Measurements from ENCODE around the gene TRIM38.

Gene TRIM38

DNA sequence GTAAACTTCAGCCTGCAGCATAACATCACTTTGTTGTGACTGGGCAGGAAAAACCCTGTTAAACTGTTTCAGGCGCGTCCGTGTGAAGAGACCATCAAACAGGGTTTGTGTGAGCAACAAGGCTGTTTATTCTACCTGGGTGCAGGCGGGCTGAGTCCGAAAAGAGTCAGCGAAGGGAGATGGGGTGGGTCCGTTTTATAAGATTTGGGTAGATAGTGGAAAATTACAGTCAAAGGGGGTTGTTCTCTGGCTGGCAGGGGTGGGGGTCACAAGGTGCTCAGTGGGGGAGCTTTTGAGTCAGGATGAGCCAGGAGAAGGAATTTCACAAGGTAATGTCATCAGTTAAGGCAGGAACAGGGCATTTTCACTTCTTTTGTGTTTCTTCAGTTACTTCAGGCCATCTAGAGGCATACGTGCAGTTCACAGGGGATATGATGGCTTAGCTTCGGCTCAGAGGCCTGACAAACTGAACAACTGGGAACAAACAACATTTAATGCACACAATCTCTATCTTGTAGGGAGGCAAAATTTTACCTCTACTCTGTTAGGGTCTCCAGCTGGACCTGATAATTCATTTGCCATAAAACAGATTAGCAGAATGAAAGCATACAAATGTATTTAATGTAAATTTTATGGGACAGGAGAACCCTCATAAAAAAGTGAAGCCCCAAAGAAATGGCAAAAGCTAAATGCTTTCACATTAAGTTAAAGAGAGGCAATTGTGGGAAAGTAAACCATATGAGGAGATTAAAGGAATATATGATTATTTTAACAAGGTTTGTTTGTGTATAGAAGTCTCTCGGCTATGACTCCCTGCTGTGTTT, 66.4 kb downstream of the TRIM38 start:
- no peak for DNase-seq

DNA sequence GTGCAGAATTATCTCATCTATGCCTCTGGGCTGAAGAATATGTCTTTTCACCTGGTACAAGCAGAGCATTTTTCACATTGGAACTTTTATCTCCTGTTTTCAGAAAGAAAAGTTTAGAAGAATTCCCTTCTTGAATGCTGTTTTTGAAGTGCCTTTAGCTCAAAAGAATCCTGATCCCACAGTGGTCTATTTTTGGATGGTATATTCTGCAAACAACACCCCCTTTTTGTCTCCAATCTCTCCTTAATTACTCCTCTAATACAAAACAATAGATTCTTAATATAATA, 66.9 kb downstream of the TRIM38 start:
- no peak for DNase-seq

DNA sequence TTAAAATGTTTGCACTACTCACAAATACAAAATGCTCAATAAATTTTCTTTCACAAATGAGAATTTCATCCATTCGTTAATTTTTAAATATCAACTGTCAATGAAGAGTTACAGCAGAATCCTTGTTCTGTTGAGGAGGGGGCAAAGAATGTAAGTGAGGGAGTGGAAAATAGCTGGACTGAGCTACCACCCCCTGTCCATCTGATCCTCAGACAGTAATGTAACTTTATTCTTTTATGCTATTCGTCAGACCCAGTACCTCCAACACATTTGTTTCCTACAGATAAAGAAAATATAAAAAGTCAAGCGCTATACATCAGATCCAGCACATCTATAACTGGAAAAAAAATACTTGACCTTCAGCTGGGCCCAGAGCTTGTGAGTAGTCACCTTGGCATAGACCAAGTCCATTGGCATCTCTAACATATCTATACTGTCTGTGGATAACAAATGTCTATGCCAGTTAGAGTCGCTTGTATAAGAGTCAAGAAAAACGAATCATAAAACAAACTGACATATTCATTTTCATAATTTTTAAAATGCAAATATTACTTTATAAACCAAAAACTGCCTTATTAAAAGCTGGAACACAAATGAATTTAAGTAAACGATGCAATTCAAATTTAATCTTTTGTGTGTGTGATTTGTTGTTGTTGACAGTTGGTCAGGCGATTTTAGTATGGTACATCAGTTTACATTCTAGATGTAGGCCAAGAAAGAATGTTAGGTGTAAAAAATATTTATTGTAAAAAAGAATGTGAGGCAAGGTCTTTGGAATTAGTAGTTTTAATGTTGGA, 67.5 kb downstream of the TRIM38 start:
- DNase-seq = no peak

DNA sequence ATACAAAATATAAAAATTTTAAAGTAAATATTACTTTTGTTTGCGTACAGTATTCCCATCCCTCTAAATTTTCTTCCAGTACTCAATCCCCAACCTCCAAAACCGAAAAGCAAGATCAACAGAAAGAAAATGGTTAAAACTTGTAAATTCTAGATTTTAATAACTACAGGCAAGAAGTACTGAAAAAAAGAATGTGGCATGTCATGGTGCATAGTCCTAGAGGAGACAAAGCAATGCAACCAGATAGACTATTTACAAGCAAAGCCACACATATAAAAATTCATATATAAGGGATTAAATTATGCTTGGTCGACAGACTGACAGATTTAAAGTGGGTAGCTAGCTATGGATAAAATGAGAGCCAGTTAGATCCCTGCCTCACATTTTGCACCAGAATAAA, 68.1 kb downstream of the TRIM38 start:
- no peak for DNase-seq

DNA sequence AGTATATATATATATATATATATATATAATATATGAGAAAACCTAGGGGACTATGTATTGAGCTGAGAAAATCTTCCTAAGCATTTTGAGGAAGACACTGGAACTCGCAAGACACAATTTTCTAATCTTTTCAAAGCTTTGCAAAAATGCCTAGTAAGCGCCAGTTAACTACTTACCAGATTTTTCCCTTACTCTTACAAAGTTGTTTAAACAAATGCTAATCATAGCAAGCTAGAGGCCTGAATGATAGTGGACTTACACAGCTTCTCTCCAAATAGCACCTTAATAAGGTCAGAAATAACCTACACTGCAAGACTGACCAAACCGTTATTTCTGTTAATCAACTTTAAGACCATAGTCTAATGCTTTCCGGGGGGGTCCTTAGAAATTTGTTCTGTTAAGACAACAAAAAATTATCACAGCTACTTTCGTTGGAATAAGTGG, 68.6 kb downstream of the TRIM38 start:
- DNase-seq = no peak

DNA sequence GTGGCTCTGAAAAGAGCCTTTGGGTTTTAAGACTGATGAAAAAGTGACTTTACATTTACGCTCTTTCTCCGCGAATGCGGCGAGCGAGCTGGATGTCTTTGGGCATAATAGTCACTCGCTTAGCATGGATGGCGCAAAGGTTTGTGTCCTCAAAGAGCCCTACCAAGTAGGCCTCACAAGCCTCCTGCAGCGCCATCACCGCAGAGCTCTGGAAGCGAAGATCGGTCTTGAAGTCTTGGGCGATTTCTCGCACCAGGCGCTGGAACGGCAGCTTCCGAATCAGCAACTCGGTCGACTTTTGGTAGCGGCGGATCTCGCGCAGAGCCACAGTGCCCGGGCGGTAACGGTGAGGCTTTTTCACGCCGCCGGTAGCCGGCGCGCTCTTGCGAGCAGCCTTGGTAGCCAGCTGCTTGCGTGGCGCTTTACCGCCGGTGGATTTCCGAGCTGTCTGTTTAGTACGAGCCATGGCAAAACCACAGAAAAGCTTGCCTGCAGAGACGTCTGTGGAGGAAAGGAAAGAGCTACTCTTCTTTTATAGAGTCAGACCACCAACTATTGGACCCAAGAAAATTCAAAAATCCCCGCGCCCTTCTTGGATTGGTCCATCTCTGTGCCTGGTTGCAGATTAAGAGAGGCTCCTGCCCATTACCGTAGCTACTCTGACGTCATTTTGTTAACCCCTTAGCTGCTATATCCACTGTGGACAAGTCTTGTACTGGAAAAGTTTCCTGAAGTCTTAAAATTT, 69.2 kb downstream of the TRIM38 start:
- no peak for DNase-seq

GRCh38 chr6:26032340-26033084, 69.9 kb downstream of the TRIM38 start:
- DNase-seq = no peak

DNA sequence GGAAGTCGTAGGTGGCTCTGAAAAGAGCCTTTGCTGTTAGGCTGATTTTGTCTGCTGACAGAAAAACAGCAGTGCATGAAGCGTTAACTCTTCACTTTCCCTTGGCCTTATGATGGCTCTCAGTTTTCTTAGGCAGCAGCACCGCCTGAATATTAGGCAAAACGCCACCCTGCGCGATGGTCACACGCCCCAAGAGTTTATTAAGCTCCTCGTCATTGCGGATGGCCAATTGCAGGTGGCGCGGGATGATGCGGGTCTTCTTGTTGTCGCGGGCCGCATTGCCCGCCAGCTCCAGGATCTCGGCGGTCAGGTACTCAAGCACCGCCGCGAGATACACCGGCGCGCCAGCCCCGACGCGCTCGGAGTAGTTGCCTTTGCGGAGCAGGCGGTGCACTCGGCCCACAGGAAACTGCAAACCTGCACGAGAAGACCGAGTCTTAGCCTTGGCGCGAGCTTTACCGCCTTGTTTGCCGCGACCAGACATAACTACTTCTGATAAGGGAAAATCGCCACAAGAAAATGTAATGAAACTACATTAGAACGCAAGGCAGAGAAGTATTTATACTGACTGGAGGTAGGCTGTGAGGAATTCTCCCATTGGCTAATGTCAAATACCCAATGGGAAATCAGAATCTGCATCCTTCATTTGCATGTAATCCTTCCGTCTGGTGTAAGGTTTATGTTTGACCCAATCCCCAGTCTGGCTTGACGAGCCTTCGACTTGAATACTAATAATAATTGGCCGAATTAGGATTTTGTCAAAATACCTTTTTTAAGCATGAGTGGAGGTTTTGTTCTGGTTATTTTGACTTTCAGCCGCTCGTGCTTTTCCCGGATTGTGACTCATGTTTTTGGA, 70.7 kb downstream of the TRIM38 start:
- no peak for DNase-seq

- DNase-seq = no peak
These were observed 71.3 kb downstream of the TRIM38 start for GRCh38 chr6:26033941-26034354.

DNA sequence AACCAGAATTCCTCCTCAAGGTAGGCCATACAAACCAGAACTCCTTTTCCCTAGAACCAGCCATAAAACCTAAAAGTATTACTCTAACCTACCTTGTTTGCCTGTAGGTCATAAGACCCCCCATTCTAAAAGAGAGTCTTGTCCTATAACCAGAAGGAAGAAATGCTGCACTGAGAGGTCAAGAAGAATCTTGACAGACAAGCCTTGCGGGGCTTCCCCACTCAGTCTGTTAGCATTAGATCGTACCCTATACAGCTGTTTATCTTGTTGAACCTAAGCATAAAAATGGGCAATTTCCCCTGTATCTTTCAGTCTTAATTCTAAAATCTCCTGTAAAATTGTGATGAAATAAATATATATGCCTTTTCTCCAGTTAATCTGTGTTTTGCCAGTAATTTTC, 72.3 kb downstream of the TRIM38 start:
- no peak for DNase-seq
